ENCODE measurements around the gene FAM221B.

FAM221B gene

DNA sequence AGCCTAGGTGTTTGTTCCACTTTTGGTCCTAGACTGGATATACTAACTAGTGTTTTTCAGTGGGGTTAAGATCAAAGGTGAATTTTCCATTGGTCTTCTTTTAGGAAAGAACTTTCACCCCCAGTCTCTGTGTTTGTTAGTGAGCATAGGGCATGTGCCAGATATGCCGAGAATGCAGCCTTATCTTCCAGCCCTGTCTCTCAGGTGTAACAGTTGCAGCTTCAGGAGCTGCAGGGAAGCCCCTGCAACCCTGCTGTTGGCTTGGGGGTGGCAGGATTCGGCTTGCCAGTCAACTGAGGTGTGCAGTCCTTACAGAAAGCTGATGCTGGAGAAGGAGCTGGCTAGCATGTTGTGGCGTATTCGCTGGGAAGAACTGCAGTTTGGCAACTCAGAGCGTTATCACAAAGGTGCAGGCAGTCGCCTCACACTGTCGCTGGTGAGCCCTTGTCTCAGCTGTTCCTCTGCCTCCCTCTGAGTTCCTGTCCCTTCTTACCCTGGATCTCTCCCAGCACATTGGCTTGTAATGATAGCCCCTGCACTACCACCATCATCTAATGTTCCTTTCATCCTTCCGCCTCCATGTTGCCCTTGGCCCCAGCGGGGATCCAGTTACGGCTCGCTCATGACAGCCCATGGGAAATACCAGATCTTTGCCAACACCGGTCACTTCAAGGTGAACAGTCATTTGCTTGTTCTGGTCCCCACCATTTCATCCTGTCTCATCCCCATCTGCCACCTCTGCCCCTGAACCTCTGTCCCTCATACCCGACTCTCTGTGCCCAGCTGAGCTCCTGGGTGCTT lies 27.0 kb downstream of the FAM221B start:
- no peak overlapping the region for H3K4me3 ChIP-seq (ENCODE audit: low read length)
- no peak overlapping the region for H3K4me2 ChIP-seq (ENCODE audit: low read length)
- H3K27ac ChIP-seq (ENCODE audit: low read length): no peak overlapping the region
- TF ChIP-seq, protein P1, sequence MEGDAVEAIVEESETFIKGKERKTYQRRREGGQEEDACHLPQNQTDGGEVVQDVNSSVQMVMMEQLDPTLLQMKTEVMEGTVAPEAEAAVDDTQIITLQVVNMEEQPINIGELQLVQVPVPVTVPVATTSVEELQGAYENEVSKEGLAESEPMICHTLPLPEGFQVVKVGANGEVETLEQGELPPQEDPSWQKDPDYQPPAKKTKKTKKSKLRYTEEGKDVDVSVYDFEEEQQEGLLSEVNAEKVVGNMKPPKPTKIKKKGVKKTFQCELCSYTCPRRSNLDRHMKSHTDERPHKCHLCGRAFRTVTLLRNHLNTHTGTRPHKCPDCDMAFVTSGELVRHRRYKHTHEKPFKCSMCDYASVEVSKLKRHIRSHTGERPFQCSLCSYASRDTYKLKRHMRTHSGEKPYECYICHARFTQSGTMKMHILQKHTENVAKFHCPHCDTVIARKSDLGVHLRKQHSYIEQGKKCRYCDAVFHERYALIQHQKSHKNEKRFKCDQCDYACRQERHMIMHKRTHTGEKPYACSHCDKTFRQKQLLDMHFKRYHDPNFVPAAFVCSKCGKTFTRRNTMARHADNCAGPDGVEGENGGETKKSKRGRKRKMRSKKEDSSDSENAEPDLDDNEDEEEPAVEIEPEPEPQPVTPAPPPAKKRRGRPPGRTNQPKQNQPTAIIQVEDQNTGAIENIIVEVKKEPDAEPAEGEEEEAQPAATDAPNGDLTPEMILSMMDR (IDR thresholded peaks at IDR 0.05; ENCODE audit: low read depth, low read length): no peak
- no peak for TF ChIP-seq EZH2phosphoT487 (IDR thresholded peaks at IDR 0.05; ENCODE audit: low read depth)
- H3K9ac ChIP-seq (ENCODE audit: low read length): no peak overlapping the region
- H3K36me3 ChIP-seq (replicated peaks; ENCODE audit: low read depth, low read length): no peaks in the 10 kb centered on the region
- H3K4me1 ChIP-seq (ENCODE audit: low read length): peaks cover 24% of the 10 kb centered on the region
- no peaks in the 10 kb centered on the region for H4K20me1 ChIP-seq (ENCODE audit: insufficient read depth, low read length)
- H3K27me3 ChIP-seq (ENCODE audit: low read depth, low read length): no peaks in the 10 kb centered on the region
- H3K9me3 ChIP-seq (ENCODE audit: insufficient read depth, low read length): no peaks in the 10 kb centered on the region
- no peaks in the 10 kb centered on the region for H3K79me2 ChIP-seq (ENCODE audit: low read length)
- no peak overlapping the region for H2AFZ ChIP-seq (ENCODE audit: low read depth, low read length)

DNA sequence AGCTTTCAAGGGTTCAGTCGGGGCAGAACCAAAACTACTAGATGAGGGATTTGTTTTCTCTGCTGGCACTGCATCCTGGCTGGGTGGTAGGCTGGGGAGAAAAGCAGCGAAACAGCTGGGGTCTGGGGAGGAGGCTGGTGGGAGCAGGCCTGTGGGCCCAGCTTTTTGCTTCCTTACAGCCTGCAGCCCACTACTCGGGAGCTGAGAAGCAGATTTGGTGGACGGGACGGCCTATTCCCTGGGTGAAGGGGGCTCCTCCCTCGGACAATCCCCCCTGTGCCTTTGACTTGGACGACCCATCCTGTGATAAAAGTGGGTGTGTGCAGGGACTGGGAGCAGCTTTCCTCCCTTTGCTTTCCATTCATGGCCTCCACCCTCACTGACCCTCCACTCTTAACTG lies 28.0 kb downstream of the FAM221B start:
- Histone ChIP-seq H3K4me2 (ENCODE audit: low read length) (no peak overlapping the region), H2AFZ (ENCODE audit: low read depth, low read length) (no peak overlapping the region), H3K36me3 (replicated peaks; ENCODE audit: low read depth, low read length) (no peaks in the 10 kb centered on the region), H3K9ac (ENCODE audit: low read length) (no peak overlapping the region), H3K27ac (ENCODE audit: low read length) (no peak overlapping the region), H3K27me3 (ENCODE audit: low read depth, low read length) (no peaks in the 10 kb centered on the region), H3K79me2 (ENCODE audit: low read length) (no peaks in the 10 kb centered on the region), H3K4me3 (ENCODE audit: low read length) (no peak overlapping the region), H3K4me1 (ENCODE audit: low read length) (peaks cover 14% of the 10 kb centered on the region), H3K9me3 (ENCODE audit: insufficient read depth, low read length) (no peaks in the 10 kb centered on the region), H4K20me1 (ENCODE audit: insufficient read depth, low read length) (no peaks in the 10 kb centered on the region)
- no peak for TF ChIP-seq EZH2phosphoT487 (IDR thresholded peaks at IDR 0.05; ENCODE audit: low read depth)
- TF ChIP-seq, protein P1 (IDR thresholded peaks at IDR 0.05; ENCODE audit: low read depth, low read length): no peak

DNA sequence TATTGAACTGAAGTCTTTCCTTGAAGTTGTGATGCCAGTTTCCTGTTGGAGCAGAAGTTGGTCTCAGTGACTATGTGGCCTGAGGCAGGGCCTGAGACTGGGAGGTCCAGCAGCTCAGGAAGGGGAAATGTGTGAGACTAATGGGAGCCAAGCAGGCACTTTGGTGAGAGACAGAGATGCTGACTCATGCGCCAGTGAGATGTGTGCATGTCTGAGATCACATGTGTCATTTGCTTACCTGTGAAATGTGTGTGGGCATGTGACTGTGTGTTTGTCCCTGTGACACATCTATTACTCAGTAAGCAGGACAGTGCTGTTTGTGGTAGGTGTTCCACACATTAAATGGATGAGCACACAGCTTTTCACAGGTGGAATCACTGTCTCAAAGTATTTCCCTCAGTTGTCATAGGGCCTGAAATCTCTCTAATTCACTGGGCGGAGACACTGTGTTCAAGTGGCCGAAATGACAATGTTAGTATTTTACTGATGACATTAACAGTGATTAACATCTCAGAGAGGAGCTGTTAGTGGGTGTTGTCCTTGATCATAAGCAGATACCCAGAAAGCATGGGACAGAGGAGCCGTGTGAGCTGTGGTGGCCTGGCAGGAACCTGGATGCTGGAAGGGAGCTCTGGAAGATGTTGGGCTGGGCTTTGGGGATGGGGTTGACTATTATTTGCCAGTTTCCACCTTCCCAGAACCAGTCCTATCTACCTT lies 29.7 kb downstream of the FAM221B start:
- Histone ChIP-seq H3K27me3 (ENCODE audit: low read depth, low read length) (no peaks in the 10 kb centered on the region), H3K4me2 (ENCODE audit: low read length) (no peak overlapping the region), H3K36me3 (replicated peaks; ENCODE audit: low read depth, low read length) (no peaks in the 10 kb centered on the region), H3K4me1 (ENCODE audit: low read length) (peaks cover 13% of the 10 kb centered on the region), H3K4me3 (ENCODE audit: low read length) (no peak overlapping the region), H3K27ac (ENCODE audit: low read length) (no peak overlapping the region), H3K9ac (ENCODE audit: low read length) (no peak overlapping the region), H2AFZ (ENCODE audit: low read depth, low read length) (no peak overlapping the region), H3K9me3 (ENCODE audit: insufficient read depth, low read length) (no peaks in the 10 kb centered on the region), H4K20me1 (ENCODE audit: insufficient read depth, low read length) (no peaks in the 10 kb centered on the region), H3K79me2 (ENCODE audit: low read length) (no peaks in the 10 kb centered on the region)
- no peak for TF ChIP-seq EZH2phosphoT487 (IDR thresholded peaks at IDR 0.05; ENCODE audit: low read depth)
- TF ChIP-seq, protein P1 (IDR thresholded peaks at IDR 0.05; ENCODE audit: low read depth, low read length): no peak

DNA sequence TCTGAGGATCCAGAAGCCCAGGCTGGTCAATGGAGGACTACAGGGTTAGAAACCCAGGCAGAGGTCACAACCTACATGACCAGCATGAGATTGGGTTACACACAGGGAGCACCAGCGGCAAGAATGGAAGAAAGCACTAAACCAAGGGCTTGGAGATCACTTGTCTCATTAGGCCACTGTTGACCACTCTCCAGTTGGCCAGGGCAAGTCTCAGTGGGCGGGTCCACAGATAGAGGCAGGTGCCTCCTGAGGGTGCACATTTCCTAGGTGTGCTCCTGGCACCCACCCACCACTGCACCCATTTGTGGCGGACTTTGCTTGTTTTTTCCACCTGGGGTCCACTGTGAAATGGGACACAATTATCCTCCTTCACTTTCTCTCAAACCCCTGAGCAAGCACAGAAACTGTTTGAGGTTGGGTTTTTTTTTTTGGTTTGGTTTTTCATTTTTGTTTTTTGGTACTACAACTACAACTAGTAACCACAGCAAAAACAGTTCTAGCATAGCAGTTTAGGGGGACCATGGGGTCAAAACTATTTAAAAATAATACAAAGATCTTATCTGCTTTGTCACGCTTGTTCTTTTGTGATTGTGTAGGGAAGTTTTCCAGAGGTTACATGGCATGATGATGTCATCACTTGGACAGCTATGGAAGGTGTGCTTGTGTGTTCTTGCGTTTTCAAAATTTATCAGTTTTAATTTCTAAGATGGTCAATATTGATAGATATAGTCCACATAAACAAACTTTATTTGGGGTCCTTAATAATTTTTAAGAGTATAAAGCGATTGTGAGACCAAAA lies 31.0 kb downstream of the FAM221B start:
- H3K36me3 ChIP-seq (replicated peaks; ENCODE audit: low read depth, low read length): no peaks in the 10 kb centered on the region
- no peak overlapping the region for H3K4me3 ChIP-seq (ENCODE audit: low read length)
- no peak overlapping the region for H3K9ac ChIP-seq (ENCODE audit: low read length)
- no peaks in the 10 kb centered on the region for H3K9me3 ChIP-seq (ENCODE audit: insufficient read depth, low read length)
- H3K4me2 ChIP-seq (ENCODE audit: low read length): no peak overlapping the region
- peaks cover 13% of the 10 kb centered on the region for H3K4me1 ChIP-seq (ENCODE audit: low read length)
- H3K79me2 ChIP-seq (ENCODE audit: low read length): no peaks in the 10 kb centered on the region
- H3K27me3 ChIP-seq (ENCODE audit: low read depth, low read length): no peaks in the 10 kb centered on the region
- H4K20me1 ChIP-seq (ENCODE audit: insufficient read depth, low read length): no peaks in the 10 kb centered on the region
- no peak overlapping the region for H3K27ac ChIP-seq (ENCODE audit: low read length)
- H2AFZ ChIP-seq (ENCODE audit: low read depth, low read length): no peak overlapping the region
- TF ChIP-seq, protein P1 (IDR thresholded peaks at IDR 0.05; ENCODE audit: low read depth, low read length): no peak
- TF ChIP-seq EZH2phosphoT487 (IDR thresholded peaks at IDR 0.05; ENCODE audit: low read depth): no peak
